Liver (tissue), 9 donors: Measurements from ENCODE around the gene UBXN4. TPM values are rescaled to one million over a fixed set of nuclear protein-coding genes. Genes with fewer than 3 reads are reported as not detected.

ENCODE experiments used
- DNase-seq: peaks from one replicate; pipeline ENCODE4 v3.0.0-alpha.2; 2017; ENCODE audit warnings: low spot score
- H3K27ac ChIP-seq, 2 donors: one replicate each; pipeline ENCODE4 v1.7.0; 2013; ENCODE audit warnings: inconsistent platforms in 2 of 2, low read length in 2 of 2, control low read depth in 1 of 2, low read depth in 1 of 2, mild to moderate bottlenecking in 1 of 2
- H3K27me3 ChIP-seq, 4 donors: one replicate each; pipeline versions ENCODE4 v1.6.1 to v1.7.0; 2013; ENCODE audit warnings: low read length in 3 of 4, inconsistent platforms in 1 of 4, mild to moderate bottlenecking in 1 of 4, moderate library complexity in 1 of 4; ENCODE audit not compliant: control insufficient read depth in 4 of 4, insufficient read depth in 4 of 4
- H3K36me3 ChIP-seq, 4 donors: one replicate each; pipeline versions ENCODE4 v1.6.1 to v1.7.0; 2013; ENCODE audit warnings: low read length in 3 of 4, mild to moderate bottlenecking in 3 of 4, low read depth in 1 of 4, moderate library complexity in 1 of 4; ENCODE audit not compliant: control insufficient read depth in 4 of 4, insufficient read depth in 3 of 4
- H3K4me1 ChIP-seq, 4 donors: one replicate each; pipeline versions ENCODE4 v1.6.1 to v1.7.0; 2013; ENCODE audit warnings: low read length in 3 of 4, mild to moderate bottlenecking in 3 of 4, moderate library complexity in 1 of 4; ENCODE audit not compliant: control insufficient read depth in 4 of 4, insufficient read depth in 4 of 4
- H3K4me3 ChIP-seq, 3 donors: one replicate each; pipeline versions ENCODE4 v1.6.1 to v1.7.0; 2013; ENCODE audit warnings: low read length in 3 of 3, control low read depth in 1 of 3, low read depth in 1 of 3, mild to moderate bottlenecking in 1 of 3
- H3K9ac ChIP-seq, 2 donors: one replicate each; pipeline ENCODE4 v1.7.0; 2013; ENCODE audit warnings: low read length in 2 of 2, mild to moderate bottlenecking in 2 of 2, moderate library complexity in 2 of 2, control low read depth in 1 of 2, low read depth in 1 of 2
- H3K9me3 ChIP-seq, 4 donors: one replicate each; pipeline versions ENCODE4 v1.6.1 to v1.7.0; 2013; ENCODE audit warnings: low read length in 3 of 4; ENCODE audit not compliant: control insufficient read depth in 4 of 4
- ATF3 ChIP-seq: IDR thresholded peaks from 2 replicates; pipeline ENCODE4 v1.6.1; 2016; ENCODE audit warnings: antibody characterized with exemption
- CTCF ChIP-seq: fragments of 150-350 bp; IDR thresholded peaks from 2 replicates; pipeline ENCODE4 v1.5.1; 2017; ENCODE audit warnings: improper control_type of control experiment, low read depth, low read length; ENCODE audit not compliant: missing input control
- EGR1 ChIP-seq, 2 donors: IDR thresholded peaks; 2 replicates each; pipeline ENCODE4 v1.6.1; 2016 to 2018; ENCODE audit warnings: antibody characterized with exemption in 2 of 2, low read depth in 2 of 2
- FOXA1 ChIP-seq: IDR thresholded peaks from 2 replicates; pipeline ENCODE4 v1.6.1; 2016; ENCODE audit warnings: antibody characterized with exemption
- FOXA2 ChIP-seq: IDR thresholded peaks from 2 replicates; pipeline ENCODE4 v1.6.1; 2016; ENCODE audit warnings: antibody characterized with exemption
- GABPA ChIP-seq, 2 donors: IDR thresholded peaks in 1 of 2; conservative IDR thresholded peaks in 1 of 2; 2 replicates each; pipeline ENCODE4 v1.6.1; 2016; ENCODE audit warnings: antibody characterized with exemption in 2 of 2, mild to moderate bottlenecking in 1 of 2, moderate library complexity in 1 of 2
- HNF4A ChIP-seq, 2 donors: conservative IDR thresholded peaks; 2 replicates each; pipeline ENCODE4 v1.6.1; 2016; ENCODE audit warnings: antibody characterized with exemption in 2 of 2, mild to moderate bottlenecking in 2 of 2
- HNF4G ChIP-seq: IDR thresholded peaks from 2 replicates; pipeline ENCODE4 v1.6.1; 2016; ENCODE audit warnings: antibody characterized with exemption
- JUND ChIP-seq, 2 donors: IDR thresholded peaks; 2 replicates each; pipeline ENCODE4 v1.6.1; 2016; ENCODE audit warnings: antibody characterized with exemption in 2 of 2
- MAX ChIP-seq: IDR thresholded peaks from 2 replicates; pipeline ENCODE4 v1.6.1; 2016; ENCODE audit warnings: antibody characterized with exemption
- NR2F2 ChIP-seq: IDR thresholded peaks from 2 replicates; pipeline ENCODE4 v1.6.1; 2016; ENCODE audit warnings: antibody characterized with exemption
- RAD21 ChIP-seq, 2 donors: IDR thresholded peaks; 2 replicates each; pipeline ENCODE4 v1.6.1; 2016; ENCODE audit warnings: antibody characterized with exemption in 2 of 2, mild to moderate bottlenecking in 2 of 2
- REST ChIP-seq: IDR thresholded peaks from 2 replicates; pipeline ENCODE4 v1.6.1; 2016; ENCODE audit warnings: antibody characterized with exemption, mild to moderate bottlenecking
- SP1 ChIP-seq: IDR thresholded peaks from 2 replicates; pipeline ENCODE4 v1.6.1; 2018; ENCODE audit warnings: antibody characterized with exemption, mild to moderate bottlenecking
- TAF1 ChIP-seq: conservative IDR thresholded peaks from 2 replicates; pipeline ENCODE4 v1.6.1; 2016; ENCODE audit warnings: antibody characterized with exemption, mild to moderate bottlenecking
- YY1 ChIP-seq: IDR thresholded peaks from 2 replicates; pipeline ENCODE4 v1.6.1; 2016; ENCODE audit warnings: antibody characterized with exemption, mild to moderate bottlenecking
- ZBTB33 ChIP-seq: IDR thresholded peaks from 2 replicates; pipeline ENCODE4 v1.6.1; 2016; ENCODE audit warnings: antibody characterized with exemption
- WGBS: extraction: QIAGEN DNeasy Blood & Tissue Kit; methylation state at CpG from one replicate; pipeline ENCODE4 v1.1.7; 2013; 5-methylcytosine and 5-hydroxymethylcytosine counted together
- polyA plus RNA-seq, 2 donors: library from polyadenylated mRNA; stranded (reverse) in 1 of 2; unstranded in 1 of 2; fragments of 200-250 nt in 1 of 2; fragments of >200 nt in 1 of 2; fragmentation: Nextera tagmentation in 1 of 2; extraction: Ambion mirVana in 1 of 2; gene quantifications; one replicate each; pipeline versions ENCODE4 v1.2.1 to v1.2.3, GENCODE V29; 2013 to 2015
- total RNA-seq, 2 donors: library from RNA; depleted of rRNA; stranded (reverse); fragments of >200 nt; gene quantifications; one replicate each; pipeline ENCODE4 v1.2.3, GENCODE V29; 2014
- donor health status: healthy.
- donor health status: healthy.
- donor health status: healthy.
- donor health status: healthy.
- donor health status: healthy.

UBXN4 gene
- total and polyA plus RNA-seq, 4 donors: 46.5 to 172 (median 67.4) TPM

- no peak for TF ChIP-seq ZBTB33
- no peak for TF ChIP-seq FOXA1
- no peak for TF ChIP-seq NR2F2
- no peak for TF ChIP-seq YY1
- no peak for TF ChIP-seq RAD21 (IDR thresholded peaks at IDR 0.05)
- TF ChIP-seq HNF4G: no peak
Observed at GRCh38 chr2:135741043-135741394, 636 bp upstream of the UBXN4 start (continued).

GRCh38 chr2:135742325-135742757, 686 bp downstream of the UBXN4 start:
- Histone ChIP-seq H3K4me3 (peak overlapping the region; percentile 69 to 100 (median 95)), H3K4me1 (peaks cover 0 to 21% (median 7%) of the 10 kb centered on the region in 4 donors), H3K9ac (peak overlapping the region; percentile 89 to 98), H3K9me3 (no peaks in the 10 kb centered on the region), H3K27ac (peak overlapping the region; percentile 94 to 99), H3K36me3 (peaks cover 0 to under 1% (median 0%) of the 10 kb centered on the region in 4 donors), H3K27me3 (no peaks in the 10 kb centered on the region)
- peak; percentile 70 for DNase-seq
- TF ChIP-seq SP1 (no peak), NR2F2 (no peak), ATF3 (no peak), HNF4G (no peak), RAD21 (IDR thresholded peaks at IDR 0.05) (no peak), FOXA1 (no peak), EGR1 (IDR thresholded peaks at IDR 0.05; ENCODE audit: low read depth in 2 of 2) (no peak), GABPA (IDR thresholded peaks at IDR 0.05 in 1 of 2, conservative IDR thresholded peaks at IDR 0.05 in 1 of 2) (no peak), MAX (no peak), JUND (IDR thresholded peaks at IDR 0.05) (no peak), FOXA2 (no peak)
- under 1% methylated on average over 34 of the region's 34 CpGs for WGBS

- no peak for DNase-seq
- Histone ChIP-seq H3K36me3 (peaks cover 1 to 11% (median 3%) of the 10 kb centered on the region in 4 donors), H3K9ac (no peak overlapping the region), H3K4me1 (peaks cover 0 to 21% (median 7%) of the 10 kb centered on the region in 4 donors), H3K27me3 (no peaks in the 10 kb centered on the region), H3K27ac (no peak overlapping the region), H3K9me3 (no peaks in the 10 kb centered on the region), H3K4me3 (peak overlapping the region in 1 of 3 donors; percentile 19)
- TF ChIP-seq EGR1 (IDR thresholded peaks at IDR 0.05; ENCODE audit: low read depth in 2 of 2) (no peak), CTCF (no peak), FOXA1 (no peak), TAF1 (no peak), FOXA2 (no peak), SP1 (no peak), REST (no peak), ATF3 (no peak), JUND (IDR thresholded peaks at IDR 0.05) (no peak), HNF4A (conservative IDR thresholded peaks at IDR 0.05) (no peak), RAD21 (IDR thresholded peaks at IDR 0.05) (no peak), MAX (no peak), HNF4G (no peak)
- 88% methylated on average over 1 of the region's 1 CpG for WGBS
Observed at GRCh38 chr2:135743860-135744259, 2.2 kb downstream of the UBXN4 start.
